ENCODE data around the gene BRINP2.
"Not testable (repeated sequence)": the region's sequence is repeated elsewhere in the genome, so short reads cannot be mapped to it uniquely, and the experiment has no call there.

Gene BRINP2

GRCh38 chr1:177307771-177308170, 137.0 kb downstream of the BRINP2 start:
- TF ChIP-seq, protein P1, sequence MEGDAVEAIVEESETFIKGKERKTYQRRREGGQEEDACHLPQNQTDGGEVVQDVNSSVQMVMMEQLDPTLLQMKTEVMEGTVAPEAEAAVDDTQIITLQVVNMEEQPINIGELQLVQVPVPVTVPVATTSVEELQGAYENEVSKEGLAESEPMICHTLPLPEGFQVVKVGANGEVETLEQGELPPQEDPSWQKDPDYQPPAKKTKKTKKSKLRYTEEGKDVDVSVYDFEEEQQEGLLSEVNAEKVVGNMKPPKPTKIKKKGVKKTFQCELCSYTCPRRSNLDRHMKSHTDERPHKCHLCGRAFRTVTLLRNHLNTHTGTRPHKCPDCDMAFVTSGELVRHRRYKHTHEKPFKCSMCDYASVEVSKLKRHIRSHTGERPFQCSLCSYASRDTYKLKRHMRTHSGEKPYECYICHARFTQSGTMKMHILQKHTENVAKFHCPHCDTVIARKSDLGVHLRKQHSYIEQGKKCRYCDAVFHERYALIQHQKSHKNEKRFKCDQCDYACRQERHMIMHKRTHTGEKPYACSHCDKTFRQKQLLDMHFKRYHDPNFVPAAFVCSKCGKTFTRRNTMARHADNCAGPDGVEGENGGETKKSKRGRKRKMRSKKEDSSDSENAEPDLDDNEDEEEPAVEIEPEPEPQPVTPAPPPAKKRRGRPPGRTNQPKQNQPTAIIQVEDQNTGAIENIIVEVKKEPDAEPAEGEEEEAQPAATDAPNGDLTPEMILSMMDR (IDR thresholded peaks at IDR 0.05; ENCODE audit: borderline replicate concordance, control extremely low read depth, extremely low read depth, insufficient read depth, missing control alignments): no peak
- in situ Hi-C loops (cut with MboI; ENCODE audit: low sequenced_read_pairs, unreplicated experiment): no loop called here
- no peak for DNase-seq (ENCODE audit: low spot score)

GRCh38 chr1:177309880-177310279, 139.1 kb downstream of the BRINP2 start:
- TF ChIP-seq, protein P1 (IDR thresholded peaks at IDR 0.05; ENCODE audit: borderline replicate concordance, control extremely low read depth, extremely low read depth, insufficient read depth, missing control alignments): no peak
- DNase-seq (ENCODE audit: low spot score): no peak
- in situ Hi-C loops (cut with MboI; ENCODE audit: low sequenced_read_pairs, unreplicated experiment): no loop called here

DNA sequence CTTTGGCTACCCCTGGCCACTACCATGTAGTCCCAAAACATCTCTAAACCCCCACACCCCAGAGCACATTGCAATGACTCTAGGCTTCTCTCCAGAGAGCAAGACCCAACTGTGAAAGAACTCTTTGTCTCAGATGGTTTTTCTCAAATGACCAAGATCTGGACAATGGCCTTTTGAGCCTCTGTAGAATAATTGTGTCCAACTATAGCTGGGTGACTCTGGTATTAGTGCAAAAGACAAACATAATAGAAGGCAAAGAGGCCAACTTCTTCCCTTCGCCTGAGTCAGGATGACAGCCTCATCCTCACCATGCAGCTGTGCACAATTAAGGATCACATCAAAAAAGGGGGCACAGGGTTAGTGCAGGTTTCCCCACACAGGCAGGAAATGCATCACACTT, 139.6 kb downstream of the BRINP2 start:
- in situ Hi-C loops (cut with MboI; ENCODE audit: low sequenced_read_pairs, unreplicated experiment): no loop called here
- DNase-seq (ENCODE audit: low spot score): no peak
- TF ChIP-seq, protein P1 (IDR thresholded peaks at IDR 0.05; ENCODE audit: borderline replicate concordance, control extremely low read depth, extremely low read depth, insufficient read depth, missing control alignments): no peak

- TF ChIP-seq, protein P1 (IDR thresholded peaks at IDR 0.05; ENCODE audit: borderline replicate concordance, control extremely low read depth, extremely low read depth, insufficient read depth, missing control alignments): no peak
- DNase-seq (ENCODE audit: low spot score): no peak
- in situ Hi-C loops (cut with MboI; ENCODE audit: low sequenced_read_pairs, unreplicated experiment): no loop called here
Measured at GRCh38 chr1:177311111-177311510, 140.4 kb downstream of the BRINP2 start.

DNA sequence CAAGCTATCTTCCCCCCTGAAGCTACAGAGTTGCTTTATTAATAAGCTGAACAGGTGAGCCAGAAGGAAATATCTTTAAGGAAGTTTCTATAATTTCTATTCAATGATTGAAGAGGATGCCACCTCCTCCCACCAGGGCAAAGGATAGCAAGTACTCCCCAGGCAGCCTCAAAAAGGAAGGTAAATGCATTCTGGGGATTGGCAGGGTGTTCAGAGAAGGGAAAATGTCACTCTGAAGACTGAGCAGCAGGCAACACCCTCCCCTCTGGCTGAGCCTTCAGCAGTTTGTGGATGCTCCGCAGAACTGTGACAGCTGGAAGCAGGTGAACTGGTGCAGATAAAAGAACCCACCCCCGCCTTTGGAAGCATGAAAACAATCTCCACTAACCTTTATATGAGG, 140.8 kb downstream of the BRINP2 start:
- in situ Hi-C loops (cut with MboI; ENCODE audit: low sequenced_read_pairs, unreplicated experiment): no loop called here
- DNase-seq (ENCODE audit: low spot score): no peak
- TF ChIP-seq, protein P1 (IDR thresholded peaks at IDR 0.05; ENCODE audit: borderline replicate concordance, control extremely low read depth, extremely low read depth, insufficient read depth, missing control alignments): no peak

DNA sequence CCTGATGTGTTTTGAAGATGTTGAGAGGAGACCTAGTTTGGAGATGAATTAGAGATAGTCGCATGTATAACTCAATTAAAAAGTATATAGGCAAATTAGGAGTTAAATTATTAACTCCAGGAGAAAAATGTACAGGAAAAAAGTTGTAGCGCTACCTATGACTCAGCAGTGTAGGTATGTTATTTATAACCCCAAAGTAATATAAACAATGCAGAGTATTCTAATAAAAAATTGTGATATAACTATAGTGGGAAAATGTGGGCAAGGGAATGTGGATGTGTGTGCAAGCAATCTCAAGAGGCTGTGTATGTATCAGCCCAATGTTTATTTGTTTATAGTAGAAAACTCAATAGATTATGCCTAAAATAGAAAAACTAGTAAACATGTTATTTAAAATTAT, 144.5 kb downstream of the BRINP2 start:
- in situ Hi-C loops (cut with MboI; ENCODE audit: low sequenced_read_pairs, unreplicated experiment): no loop called here
- no peak for DNase-seq (ENCODE audit: low spot score)
- TF ChIP-seq, protein P1 (IDR thresholded peaks at IDR 0.05; ENCODE audit: borderline replicate concordance, control extremely low read depth, extremely low read depth, insufficient read depth, missing control alignments): no peak

DNA sequence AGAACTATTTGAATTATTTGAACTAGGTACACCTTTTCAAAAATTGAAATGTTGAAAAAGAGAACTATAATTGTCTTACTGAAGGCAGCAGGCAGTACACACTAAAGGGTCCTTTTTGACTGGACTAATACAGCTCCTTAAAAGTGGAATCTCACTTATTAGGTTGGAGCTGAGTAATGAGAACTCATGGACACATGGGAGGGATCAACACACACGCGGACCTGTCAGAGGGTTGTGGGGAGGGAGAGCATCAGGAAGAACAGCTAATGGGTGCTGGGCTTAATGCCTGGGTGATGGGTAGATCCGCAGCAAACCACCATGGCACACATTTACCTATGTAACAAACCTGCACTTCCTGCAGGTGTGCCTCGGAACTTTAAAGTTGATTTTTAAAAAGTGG, 145.0 kb downstream of the BRINP2 start:
- TF ChIP-seq, protein P1 (IDR thresholded peaks at IDR 0.05; ENCODE audit: borderline replicate concordance, control extremely low read depth, extremely low read depth, insufficient read depth, missing control alignments): no peak
- DNase-seq (ENCODE audit: low spot score): no peak
- in situ Hi-C loops (cut with MboI; ENCODE audit: low sequenced_read_pairs, unreplicated experiment): no loop called here

DNA sequence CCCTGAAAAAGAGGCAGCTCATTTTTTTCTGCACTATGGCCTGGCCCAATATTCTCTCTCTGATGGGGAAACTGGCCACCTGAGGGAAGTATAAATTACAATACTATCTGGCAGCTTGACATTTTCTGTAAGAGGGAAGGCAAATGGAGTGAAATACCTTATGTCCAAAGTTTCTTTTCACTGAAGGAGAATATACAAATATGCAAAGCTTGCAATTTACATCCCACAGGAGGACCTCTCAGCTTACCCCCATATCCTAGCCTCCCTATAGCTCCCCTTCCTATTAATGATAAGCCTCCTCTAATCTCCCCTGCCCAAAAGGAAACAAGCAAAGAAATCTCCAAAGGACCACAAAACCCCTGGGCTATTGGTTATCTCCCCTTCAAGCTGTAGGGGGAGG, 150.7 kb downstream of the BRINP2 start:
- in situ Hi-C loops (cut with MboI; ENCODE audit: low sequenced_read_pairs, unreplicated experiment); DNase-seq (ENCODE audit: low spot score): not testable (repeated sequence)

Measured in GM13976 (cell line).